Measurements from ENCODE around the gene CRMP1. TPM values are rescaled to one million over a fixed set of nuclear protein-coding genes. Genes with fewer than 3 reads are reported as not detected.

Gene CRMP1
- total RNA-seq (2014; rRNA removed; shearing (Covaris generic)) = 101 and 106 TPM in 2 replicates

- peak; percentile 99 for DNase-seq
- H3K4me3 ChIP-seq (ENCODE audit: insufficient read depth, low read depth, low read length) = peak within 1 kb of the TSS; percentile 31
- H3K27me3 ChIP-seq (ENCODE audit: control insufficient read depth, insufficient read depth, low read length) = peaks cover 55% of the 10 kb centered on the region
- H3K36me3 ChIP-seq (replicated peaks; ENCODE audit: control insufficient read depth, insufficient read depth, low read length) = no peaks in the 10 kb centered on the region
Observed at GRCh38 chr4:5893004-5893580, at the start of gene CRMP1. Gene CRMP1, minus strand, starts transcription at chr4:5893086. Its CDS starts 117 bp downstream, at chr4:5892969.

- DNase-seq = no peak
- Histone ChIP-seq H3K4me3 (ENCODE audit: insufficient read depth, low read depth, low read length) (no peak overlapping the region), H3K27me3 (ENCODE audit: control insufficient read depth, insufficient read depth, low read length) (no peaks in the 10 kb centered on the region), H3K36me3 (replicated peaks; ENCODE audit: control insufficient read depth, insufficient read depth, low read length) (no peaks in the 10 kb centered on the region)
Observed at GRCh38 chr4:5941601-5942000, 48.7 kb upstream of the CRMP1 start.

- Histone ChIP-seq H3K27me3 (ENCODE audit: control insufficient read depth, insufficient read depth, low read length) (no peaks in the 10 kb centered on the region), H3K36me3 (replicated peaks; ENCODE audit: control insufficient read depth, insufficient read depth, low read length) (no peaks in the 10 kb centered on the region), H3K4me3 (ENCODE audit: insufficient read depth, low read depth, low read length) (no peak overlapping the region)
- no peak for DNase-seq
Observed at GRCh38 chr4:5940470-5941203, 47.8 kb upstream of the CRMP1 start.

GRCh38 chr4:5933996-5934831 lies 41.3 kb upstream of the CRMP1 start:
- H3K27me3 ChIP-seq (ENCODE audit: control insufficient read depth, insufficient read depth, low read length) = no peaks in the 10 kb centered on the region; the same call in none of the 2 replicates
- no peak for DNase-seq
- H3K4me3 ChIP-seq (ENCODE audit: insufficient read depth, low read depth, low read length) = no peak overlapping the region
- H3K36me3 ChIP-seq (replicated peaks; ENCODE audit: control insufficient read depth, insufficient read depth, low read length) = no peaks in the 10 kb centered on the region

- Histone ChIP-seq H3K4me3 (ENCODE audit: insufficient read depth, low read depth, low read length) (no peak overlapping the region), H3K27me3 (ENCODE audit: control insufficient read depth, insufficient read depth, low read length) (no peaks in the 10 kb centered on the region; the same call in none of the 2 replicates), H3K36me3 (replicated peaks; ENCODE audit: control insufficient read depth, insufficient read depth, low read length) (no peaks in the 10 kb centered on the region)
- no peak for DNase-seq
Observed at GRCh38 chr4:5933116-5933515, 40.2 kb upstream of the CRMP1 start.

- H3K4me3 ChIP-seq (ENCODE audit: insufficient read depth, low read depth, low read length) = no peak overlapping the region
- H3K36me3 ChIP-seq (replicated peaks; ENCODE audit: control insufficient read depth, insufficient read depth, low read length) = no peaks in the 10 kb centered on the region
- H3K27me3 ChIP-seq (ENCODE audit: control insufficient read depth, insufficient read depth, low read length) = no peaks in the 10 kb centered on the region; the same call in none of the 2 replicates
- no peak for DNase-seq
Observed at GRCh38 chr4:5932035-5932568, 39.2 kb upstream of the CRMP1 start.

GRCh38 chr4:5931526-5931925 lies 38.6 kb upstream of the CRMP1 start:
- no peaks in the 10 kb centered on the region; the same call in none of the 2 replicates for H3K27me3 ChIP-seq (ENCODE audit: control insufficient read depth, insufficient read depth, low read length)
- no peak for DNase-seq
- no peak overlapping the region for H3K4me3 ChIP-seq (ENCODE audit: insufficient read depth, low read depth, low read length)
- no peaks in the 10 kb centered on the region for H3K36me3 ChIP-seq (replicated peaks; ENCODE audit: control insufficient read depth, insufficient read depth, low read length)

- no peak for DNase-seq
- H3K36me3 ChIP-seq (replicated peaks; ENCODE audit: control insufficient read depth, insufficient read depth, low read length) = no peaks in the 10 kb centered on the region
- no peak overlapping the region for H3K4me3 ChIP-seq (ENCODE audit: insufficient read depth, low read depth, low read length)
- no peaks in the 10 kb centered on the region; the same call in none of the 2 replicates for H3K27me3 ChIP-seq (ENCODE audit: control insufficient read depth, insufficient read depth, low read length)
Observed at GRCh38 chr4:5930876-5931275, 38.0 kb upstream of the CRMP1 start.

- DNase-seq = no peak
- Histone ChIP-seq H3K36me3 (replicated peaks; ENCODE audit: control insufficient read depth, insufficient read depth, low read length) (no peaks in the 10 kb centered on the region), H3K27me3 (ENCODE audit: control insufficient read depth, insufficient read depth, low read length) (no peaks in the 10 kb centered on the region; the same call in none of the 2 replicates), H3K4me3 (ENCODE audit: insufficient read depth, low read depth, low read length) (no peak overlapping the region)
Observed at GRCh38 chr4:5930456-5930855, 37.6 kb upstream of the CRMP1 start.

- no peak for DNase-seq
- H3K4me3 ChIP-seq (ENCODE audit: insufficient read depth, low read depth, low read length) = no peak overlapping the region
- no peaks in the 10 kb centered on the region for H3K36me3 ChIP-seq (replicated peaks; ENCODE audit: control insufficient read depth, insufficient read depth, low read length)
- no peaks in the 10 kb centered on the region; the same call in none of the 2 replicates for H3K27me3 ChIP-seq (ENCODE audit: control insufficient read depth, insufficient read depth, low read length)
Observed at GRCh38 chr4:5928844-5929420, 36.0 kb upstream of the CRMP1 start.

- no peak overlapping the region for H3K4me3 ChIP-seq (ENCODE audit: insufficient read depth, low read depth, low read length)
- H3K36me3 ChIP-seq (replicated peaks; ENCODE audit: control insufficient read depth, insufficient read depth, low read length) = no peaks in the 10 kb centered on the region
- DNase-seq = no peak
- H3K27me3 ChIP-seq (ENCODE audit: control insufficient read depth, insufficient read depth, low read length) = no peaks in the 10 kb centered on the region
Observed at GRCh38 chr4:5928274-5928673, 35.4 kb upstream of the CRMP1 start.

- H3K36me3 ChIP-seq (replicated peaks; ENCODE audit: control insufficient read depth, insufficient read depth, low read length) = no peaks in the 10 kb centered on the region
- H3K4me3 ChIP-seq (ENCODE audit: insufficient read depth, low read depth, low read length) = no peak overlapping the region
- DNase-seq = no peak
- no peaks in the 10 kb centered on the region for H3K27me3 ChIP-seq (ENCODE audit: control insufficient read depth, insufficient read depth, low read length)
Observed at GRCh38 chr4:5927747-5928146, 34.9 kb upstream of the CRMP1 start.

- no peak overlapping the region for H3K4me3 ChIP-seq (ENCODE audit: insufficient read depth, low read depth, low read length)
- no peak for DNase-seq
Observed at GRCh38 chr4:5927116-5927515, 34.2 kb upstream of the CRMP1 start.

GRCh38 chr4:5926598-5926997 lies 33.7 kb upstream of the CRMP1 start:
- Histone ChIP-seq H3K36me3 (replicated peaks; ENCODE audit: control insufficient read depth, insufficient read depth, low read length) (no peaks in the 10 kb centered on the region), H3K27me3 (ENCODE audit: control insufficient read depth, insufficient read depth, low read length) (no peaks in the 10 kb centered on the region), H3K4me3 (ENCODE audit: insufficient read depth, low read depth, low read length) (no peak overlapping the region)
- no peak for DNase-seq

More at GRCh38 chr4:5927116-5927515, 34.2 kb upstream of the CRMP1 start:
- no peaks in the 10 kb centered on the region for H3K36me3 ChIP-seq (replicated peaks; ENCODE audit: control insufficient read depth, insufficient read depth, low read length)
- no peaks in the 10 kb centered on the region for H3K27me3 ChIP-seq (ENCODE audit: control insufficient read depth, insufficient read depth, low read length)

All from H7 (cell line).